Adipose tissue (tissue), 3 donors: ENCODE results near the gene CYP26B1. TPM values are rescaled to one million over a fixed set of nuclear protein-coding genes. Genes with fewer than 3 reads are reported as not detected.

Source experiments
- H3K27ac ChIP-seq: one replicate; pipeline ENCODE4 v1.5.1; 2013; ENCODE audit warnings: low read depth, low read length
- WGBS, 3 donors: extraction: QIAGEN DNeasy Blood & Tissue Kit; methylation state at CpG; one replicate each; pipeline ENCODE4 v1.1.7; 2013; 5-methylcytosine and 5-hydroxymethylcytosine counted together
- polyA plus RNA-seq, 3 donors: library from polyadenylated mRNA; stranded (reverse); fragments of 200-250 nt; gene quantifications; one replicate each; pipeline ENCODE4 v1.2.3, GENCODE V29; 2013
- donor health status: healthy with polysubstance abuse.
- donor health status: Bipolar disorder and iron deficiency.
- donor health status: healthy.

The CYP26B1 gene
- polyA plus RNA-seq, 3 donors: 1.9 to 17.4 (median 14.3) TPM

GRCh38 chr2:72118951-72119350 lies 28.7 kb downstream of the CYP26B1 start:
- 86 to 95% (median 88%) methylated on average over 6 of the region's 6 CpGs for WGBS, 3 donors
- no peak overlapping the region for H3K27ac ChIP-seq

GRCh38 chr2:72118386-72118785 lies 29.3 kb downstream of the CYP26B1 start:
- no peak overlapping the region for H3K27ac ChIP-seq
- 88 to 97% (median 93%) methylated on average over 6 of the region's 6 CpGs for WGBS, 3 donors

GRCh38 chr2:72117718-72118117 lies 29.9 kb downstream of the CYP26B1 start:
- WGBS, 3 donors: 80 to 93% (median 93%) methylated on average over 10 of the region's 10 CpGs
- H3K27ac ChIP-seq: no peak overlapping the region

GRCh38 chr2:72117029-72117428 lies 30.6 kb downstream of the CYP26B1 start:
- WGBS, 3 donors: 66 to 80% (median 77%) methylated on average over 6 of the region's 6 CpGs
- H3K27ac ChIP-seq: no peak overlapping the region

GRCh38 chr2:72116081-72116533 lies 31.6 kb downstream of the CYP26B1 start:
- no peak overlapping the region for H3K27ac ChIP-seq
- WGBS, 3 donors: 47 to 58% (median 57%) methylated on average over 4 of the region's 4 CpGs

GRCh38 chr2:72115110-72116080 lies 32.3 kb downstream of the CYP26B1 start:
- H3K27ac ChIP-seq: no peak overlapping the region
- WGBS, 3 donors: 58 to 78% (median 61%) methylated on average over 18 of the region's 18 CpGs

- no peak overlapping the region for H3K27ac ChIP-seq
- WGBS, 3 donors: 95 to 96% (median 95%) methylated on average over 11 of the region's 11 CpGs
These were observed 33.0 kb downstream of the CYP26B1 start for GRCh38 chr2:72114693-72115051.

- 71 to 90% (median 88%) methylated on average over 15 of the region's 15 CpGs for WGBS, 3 donors
These were observed 33.6 kb downstream of the CYP26B1 start for GRCh38 chr2:72113847-72114692.

GRCh38 chr2:72112981-72113846 lies 34.4 kb downstream of the CYP26B1 start:
- H3K27ac ChIP-seq: no peak overlapping the region
- WGBS, 3 donors: 78 to 90% (median 90%) methylated on average over 12 of the region's 12 CpGs

More at GRCh38 chr2:72113847-72114692, 33.6 kb downstream of the CYP26B1 start:
- no peak overlapping the region for H3K27ac ChIP-seq

- WGBS, 3 donors: 91 to 94% (median 92%) methylated on average over 6 of the region's 6 CpGs
- no peak overlapping the region for H3K27ac ChIP-seq
These were observed 35.3 kb downstream of the CYP26B1 start for GRCh38 chr2:72112401-72112800.

GRCh38 chr2:72111061-72111460 lies 36.6 kb downstream of the CYP26B1 start:
- no peak overlapping the region for H3K27ac ChIP-seq
- 86 to 94% (median 94%) methylated on average over 3 of the region's 3 CpGs for WGBS, 3 donors

- 81 to 97% (median 93%) methylated on average over 8 of the region's 8 CpGs for WGBS, 3 donors
- H3K27ac ChIP-seq: no peak overlapping the region
These were observed 37.8 kb downstream of the CYP26B1 start for GRCh38 chr2:72109904-72110303.

GRCh38 chr2:72109291-72109690 lies 38.4 kb downstream of the CYP26B1 start:
- 81 to 87% (median 82%) methylated on average over 3 of the region's 3 CpGs for WGBS, 3 donors
- no peak overlapping the region for H3K27ac ChIP-seq

GRCh38 chr2:72108121-72108520 lies 39.5 kb downstream of the CYP26B1 start:
- no peak overlapping the region for H3K27ac ChIP-seq
- WGBS, 3 donors: 68 to 78% (median 72%) methylated on average over 3 of the region's 3 CpGs

- H3K27ac ChIP-seq: no peak overlapping the region
- WGBS, 3 donors: 65 to 73% (median 71%) methylated on average over 4 of the region's 4 CpGs
These were observed 40.7 kb downstream of the CYP26B1 start for GRCh38 chr2:72106978-72107377.

GRCh38 chr2:72104821-72105588 lies 42.7 kb downstream of the CYP26B1 start:
- H3K27ac ChIP-seq: no peak overlapping the region
- 63 to 83% (median 82%) methylated on average over 21 of the region's 21 CpGs for WGBS, 3 donors

GRCh38 chr2:72103690-72104089 lies 44.0 kb downstream of the CYP26B1 start:
- WGBS, 3 donors: 82 to 96% (median 88%) methylated on average over 8 of the region's 8 CpGs
- H3K27ac ChIP-seq: no peak overlapping the region
